BLaER1 (cell line): Measurements from ENCODE around the gene ANK3.

ENCODE experiments used
- H3K27ac ChIP-seq: shearing (Covaris generic); formaldehyde crosslinking; 2 replicates; pipeline ENCODE4 v1.8.1; 2022
- H3K27me3 ChIP-seq: shearing (Covaris generic); formaldehyde crosslinking; 2 replicates; pipeline ENCODE4 v1.8.1; 2022
- H3K36me3 ChIP-seq: shearing (Covaris generic); formaldehyde crosslinking; 2 replicates; pipeline ENCODE4 v1.8.1; 2022
- H3K4me1 ChIP-seq: shearing (Covaris generic); formaldehyde crosslinking; 2 replicates; pipeline ENCODE4 v1.8.1; 2022
- H3K4me2 ChIP-seq: shearing (Covaris generic); formaldehyde crosslinking; 2 replicates; pipeline ENCODE4 v1.8.1; 2022
- H3K4me3 ChIP-seq: shearing (Covaris generic); formaldehyde crosslinking; 2 replicates; pipeline ENCODE4 v1.8.1; 2022
- H3K9ac ChIP-seq: shearing (Covaris generic); formaldehyde crosslinking; 2 replicates; pipeline ENCODE4 v1.8.1; 2022
- H3K9me3 ChIP-seq: shearing (Covaris generic); formaldehyde crosslinking; 2 replicates; pipeline ENCODE4 v1.8.1; 2022
- H4K20me1 ChIP-seq: shearing (Covaris generic); formaldehyde crosslinking; 2 replicates; pipeline ENCODE4 v1.8.1; 2022
- Cebpa-rat ChIP-seq: shearing (Covaris generic); IDR thresholded peaks from 2 replicates; pipeline ENCODE4 v1.8.1; 2022

ANK3 gene

GRCh38 chr10:60290558-60290957, 99.1 kb downstream of the ANK3 start:
- H3K9ac ChIP-seq = no peak overlapping the region
- H3K27ac ChIP-seq = no peak overlapping the region
- H3K9me3 ChIP-seq = no peaks in the 10 kb centered on the region
- H4K20me1 ChIP-seq = no peaks in the 10 kb centered on the region
- TF ChIP-seq Cebpa-rat = no peak
- H3K36me3 ChIP-seq = no peaks in the 10 kb centered on the region
- no peaks in the 10 kb centered on the region for H3K4me1 ChIP-seq
- H3K4me3 ChIP-seq = no peak overlapping the region
- no peaks in the 10 kb centered on the region for H3K27me3 ChIP-seq
- no peak overlapping the region for H3K4me2 ChIP-seq

- no peaks in the 10 kb centered on the region for H3K4me1 ChIP-seq
- H3K9me3 ChIP-seq = no peaks in the 10 kb centered on the region
- H4K20me1 ChIP-seq = no peaks in the 10 kb centered on the region
Measured at GRCh38 chr10:60289800-60290199, 99.9 kb downstream of the ANK3 start.

GRCh38 chr10:60288256-60288655, 101.4 kb downstream of the ANK3 start:
- Histone ChIP-seq H3K27ac (no peak overlapping the region), H3K4me2 (no peak overlapping the region), H4K20me1 (no peaks in the 10 kb centered on the region), H3K36me3 (no peaks in the 10 kb centered on the region), H3K27me3 (no peaks in the 10 kb centered on the region), H3K4me1 (no peaks in the 10 kb centered on the region), H3K9ac (no peak overlapping the region), H3K4me3 (no peak overlapping the region), H3K9me3 (no peaks in the 10 kb centered on the region)
- no peak for TF ChIP-seq Cebpa-rat

More at GRCh38 chr10:60289800-60290199, 99.9 kb downstream of the ANK3 start:
- no peaks in the 10 kb centered on the region for H3K36me3 ChIP-seq
- H3K4me2 ChIP-seq = no peak overlapping the region
- H3K9ac ChIP-seq = no peak overlapping the region
- no peak overlapping the region for H3K27ac ChIP-seq
- H3K4me3 ChIP-seq = no peak overlapping the region
- no peaks in the 10 kb centered on the region for H3K27me3 ChIP-seq
- no peak for TF ChIP-seq Cebpa-rat

GRCh38 chr10:60286559-60286958, 103.1 kb downstream of the ANK3 start:
- H3K4me2 ChIP-seq = no peak overlapping the region
- no peak overlapping the region for H3K4me3 ChIP-seq
- H3K9me3 ChIP-seq = no peaks in the 10 kb centered on the region
- no peak for TF ChIP-seq Cebpa-rat
- H3K4me1 ChIP-seq = no peaks in the 10 kb centered on the region
- no peak overlapping the region for H3K9ac ChIP-seq
- H4K20me1 ChIP-seq = no peaks in the 10 kb centered on the region
- H3K36me3 ChIP-seq = no peaks in the 10 kb centered on the region
- H3K27me3 ChIP-seq = no peaks in the 10 kb centered on the region
- H3K27ac ChIP-seq = no peak overlapping the region

DNA sequence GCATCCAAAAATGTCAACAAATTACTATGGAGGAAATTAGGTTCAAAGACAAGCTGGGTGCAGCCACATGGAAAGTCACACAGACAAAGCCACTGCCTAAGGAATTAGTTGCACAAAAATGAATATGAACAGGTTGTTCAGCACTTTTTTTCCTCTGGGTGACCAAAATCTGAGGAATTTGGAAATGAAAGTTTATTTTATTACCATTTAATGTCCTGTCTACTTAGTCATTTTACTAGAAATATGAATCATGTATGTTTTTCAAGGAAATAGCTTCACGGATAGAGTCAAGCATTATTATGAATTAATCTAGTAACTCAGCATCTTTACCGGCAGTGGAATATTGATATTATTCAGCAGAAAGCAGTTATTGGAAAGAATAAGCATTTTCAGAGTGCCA, 106.3 kb downstream of the ANK3 start:
- Histone ChIP-seq H3K9me3 (no peaks in the 10 kb centered on the region), H3K9ac (no peak overlapping the region), H3K4me2 (no peak overlapping the region), H3K27me3 (no peaks in the 10 kb centered on the region), H4K20me1 (no peaks in the 10 kb centered on the region), H3K36me3 (no peaks in the 10 kb centered on the region), H3K4me3 (no peak overlapping the region), H3K27ac (no peak overlapping the region), H3K4me1 (no peaks in the 10 kb centered on the region)
- no peak for TF ChIP-seq Cebpa-rat

DNA sequence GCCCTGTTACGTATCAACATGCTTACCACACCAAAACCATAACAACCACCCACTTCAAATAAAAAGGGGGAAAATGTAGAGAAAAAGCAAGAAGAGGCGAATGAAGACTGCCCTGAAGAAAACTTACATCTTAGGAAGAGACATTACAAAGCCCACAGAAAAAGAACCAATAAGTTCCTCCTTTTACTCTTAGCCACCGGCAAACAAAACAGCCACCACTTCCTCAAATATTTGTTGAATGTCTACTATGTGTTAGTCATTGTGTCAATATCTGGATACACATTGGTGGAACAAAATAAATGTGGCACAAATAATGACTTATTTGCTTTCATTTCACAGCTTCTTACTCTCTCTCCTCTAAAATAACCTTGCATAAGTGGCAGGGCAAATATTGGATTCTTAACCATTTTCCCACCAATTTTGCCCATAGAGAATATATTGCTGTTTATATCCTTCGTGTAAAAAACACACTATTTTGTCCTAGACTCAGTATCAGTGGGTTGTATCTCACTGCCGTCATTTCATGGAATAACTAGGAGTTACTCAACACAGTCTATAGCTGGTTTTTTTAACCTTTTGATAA, 106.8 kb downstream of the ANK3 start:
- H3K9ac ChIP-seq = no peak overlapping the region
- no peak overlapping the region for H3K4me2 ChIP-seq
- no peaks in the 10 kb centered on the region for H3K4me1 ChIP-seq
- no peak overlapping the region for H3K27ac ChIP-seq
- H3K36me3 ChIP-seq = no peaks in the 10 kb centered on the region
- H3K27me3 ChIP-seq = no peaks in the 10 kb centered on the region
- H3K4me3 ChIP-seq = no peak overlapping the region
- no peak for TF ChIP-seq Cebpa-rat
- no peaks in the 10 kb centered on the region for H3K9me3 ChIP-seq
- H4K20me1 ChIP-seq = no peaks in the 10 kb centered on the region

- H3K9ac ChIP-seq = no peak overlapping the region
- H3K4me1 ChIP-seq = no peaks in the 10 kb centered on the region
- no peaks in the 10 kb centered on the region for H3K27me3 ChIP-seq
- H3K36me3 ChIP-seq = no peaks in the 10 kb centered on the region
- H3K4me3 ChIP-seq = no peak overlapping the region
- TF ChIP-seq Cebpa-rat = no peak
- no peaks in the 10 kb centered on the region for H4K20me1 ChIP-seq
- H3K9me3 ChIP-seq = no peaks in the 10 kb centered on the region
- H3K4me2 ChIP-seq = no peak overlapping the region
- no peak overlapping the region for H3K27ac ChIP-seq
Measured at GRCh38 chr10:60281792-60282353, 107.8 kb downstream of the ANK3 start.

- no peaks in the 10 kb centered on the region for H4K20me1 ChIP-seq
- H3K4me1 ChIP-seq = no peaks in the 10 kb centered on the region
- no peak for TF ChIP-seq Cebpa-rat
- no peak overlapping the region for H3K9ac ChIP-seq
- no peak overlapping the region for H3K4me3 ChIP-seq
- H3K4me2 ChIP-seq = no peak overlapping the region
- H3K9me3 ChIP-seq = no peaks in the 10 kb centered on the region
- no peaks in the 10 kb centered on the region for H3K27me3 ChIP-seq
- no peak overlapping the region for H3K27ac ChIP-seq
- no peaks in the 10 kb centered on the region for H3K36me3 ChIP-seq
Measured at GRCh38 chr10:60281331-60281730, 108.3 kb downstream of the ANK3 start.

DNA sequence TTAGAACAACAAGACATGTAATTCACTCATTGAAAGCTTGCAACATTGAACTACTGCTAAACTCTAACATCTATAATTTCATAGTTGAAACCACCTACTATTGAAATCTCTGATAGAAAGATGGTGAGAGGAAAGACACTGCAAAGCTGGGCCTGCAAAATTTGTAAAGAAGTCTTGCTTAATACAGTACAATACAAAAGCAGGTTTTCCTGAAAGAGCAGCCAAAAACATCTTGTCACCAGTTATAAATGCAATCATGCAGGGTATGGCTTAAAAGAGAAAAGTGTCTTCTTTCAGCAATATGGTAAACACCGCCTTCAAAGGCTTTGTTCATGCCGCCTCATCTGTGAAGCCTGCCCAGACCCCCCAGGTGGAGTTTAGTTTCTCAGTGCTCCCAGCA, 109.2 kb downstream of the ANK3 start:
- Histone ChIP-seq H3K4me3 (no peak overlapping the region), H3K4me1 (no peaks in the 10 kb centered on the region), H4K20me1 (no peaks in the 10 kb centered on the region), H3K9me3 (no peaks in the 10 kb centered on the region), H3K4me2 (no peak overlapping the region), H3K27ac (no peak overlapping the region), H3K27me3 (no peaks in the 10 kb centered on the region), H3K36me3 (no peaks in the 10 kb centered on the region), H3K9ac (no peak overlapping the region)
- no peak for TF ChIP-seq Cebpa-rat

GRCh38 chr10:60277656-60278055, 112.0 kb downstream of the ANK3 start:
- no peaks in the 10 kb centered on the region for H3K27me3 ChIP-seq
- H3K4me2 ChIP-seq = no peak overlapping the region
- no peaks in the 10 kb centered on the region for H3K4me1 ChIP-seq
- H3K36me3 ChIP-seq = no peaks in the 10 kb centered on the region
- no peaks in the 10 kb centered on the region for H3K9me3 ChIP-seq
- H4K20me1 ChIP-seq = no peaks in the 10 kb centered on the region
- H3K9ac ChIP-seq = no peak overlapping the region
- TF ChIP-seq Cebpa-rat = no peak
- H3K27ac ChIP-seq = no peak overlapping the region
- H3K4me3 ChIP-seq = no peak overlapping the region

DNA sequence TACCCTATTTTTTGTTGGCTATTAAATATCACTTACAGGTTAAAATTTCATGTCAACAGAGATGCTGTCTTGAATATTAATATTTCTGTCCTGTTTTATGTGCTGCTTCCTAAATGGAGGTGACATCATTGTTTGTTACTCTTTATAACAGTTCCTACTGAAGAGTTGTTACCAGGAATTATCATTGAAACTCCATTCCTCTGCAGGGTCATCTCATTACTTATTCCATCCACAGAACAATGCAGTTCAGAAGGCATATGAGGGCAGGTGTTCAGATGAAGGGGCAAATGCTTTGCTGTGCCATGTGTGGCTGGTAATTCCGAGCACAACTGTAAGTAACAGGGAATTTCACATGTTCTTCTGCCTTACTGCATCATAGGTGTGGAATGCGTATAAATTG, 113.4 kb downstream of the ANK3 start:
- no peaks in the 10 kb centered on the region for H4K20me1 ChIP-seq

More for the DNA sequence above, 113.4 kb downstream of the ANK3 start:
- Histone ChIP-seq H3K27me3 (no peaks in the 10 kb centered on the region), H3K4me3 (no peak overlapping the region), H3K4me1 (no peaks in the 10 kb centered on the region), H3K9me3 (no peaks in the 10 kb centered on the region), H3K4me2 (no peak overlapping the region), H3K27ac (no peak overlapping the region), H3K36me3 (no peaks in the 10 kb centered on the region), H3K9ac (no peak overlapping the region)
- no peak for TF ChIP-seq Cebpa-rat
